K562 (cell line): ENCODE results near the gene SLC35G2. TPM values are rescaled to one million over a fixed set of nuclear protein-coding genes. Genes with fewer than 3 reads are reported as not detected.

Experiments used
- CBFB ChIP-seq: sonication (generic); formaldehyde crosslinking; IDR thresholded peaks from 2 replicates; pipeline ENCODE4 v1.4.0; 2020; ENCODE audit warnings: mild to moderate bottlenecking, missing genetic modification reagents
- CHD1 ChIP-seq: fragments of 200-600 bp; sonication (generic); IDR thresholded peaks from one replicate; pipeline ENCODE4 v1.6.1; 2012; ENCODE audit warnings: mild to moderate bottlenecking, moderate library complexity, low read length, inconsistent platforms
- HEY1 ChIP-seq: fragments of 250-450 bp; sonication (Bioruptor Pico); IDR thresholded peaks from 2 replicates; pipeline ENCODE4 v1.5.0; 2020; ENCODE audit warnings: mild to moderate bottlenecking, moderate library complexity, borderline replicate concordance
- MYC ChIP-seq, 2 experiments: fragments of 250-450 bp in 1 of 2; sonication (Bioruptor Pico) in 1 of 2; IDR thresholded peaks; 2 replicates each; pipeline versions ENCODE4 v1.5.1 to v1.6.1; 2012 to 2021; ENCODE audit warnings: low read depth in 2 of 2, borderline replicate concordance in 1 of 2, improper control_type of control experiment in 1 of 2, low read length in 1 of 2, mild to moderate bottlenecking in 1 of 2, moderate library complexity in 1 of 2
- NCOA2 ChIP-seq, 2 experiments: fragments of 450-650 bp; IDR thresholded peaks; 2 replicates each; pipeline ENCODE4 v1.6.1; 2018; ENCODE audit warnings: mild to moderate bottlenecking in 2 of 2, moderate library complexity in 1 of 2; ENCODE audit not compliant: partially characterized antibody in 2 of 2
- NR1H2 ChIP-seq: sonication (generic); formaldehyde crosslinking; IDR thresholded peaks from 2 replicates; pipeline ENCODE4 v1.4.0; 2020; ENCODE audit warnings: mild to moderate bottlenecking, missing genetic modification reagents
- PURB ChIP-seq: sonication (generic); formaldehyde crosslinking; IDR thresholded peaks from 2 replicates; pipeline ENCODE4 v1.9.0; 2021; ENCODE audit warnings: low read depth, mild to moderate bottlenecking, missing genetic modification reagents
- RBBP5 ChIP-seq: fragments of 200-600 bp; sonication (generic); IDR thresholded peaks from 2 replicates; pipeline ENCODE4 v1.6.1; 2012; ENCODE audit warnings: borderline replicate concordance, mild to moderate bottlenecking, low read length, control low read depth, inconsistent platforms; ENCODE audit not compliant: insufficient read depth, poor library complexity, severe bottlenecking
- SRSF9 ChIP-seq: fragments of 200-400 bp; formaldehyde crosslinking; IDR thresholded peaks from 2 replicates; pipeline ENCODE4 v1.6.1; 2017; ENCODE audit warnings: low read depth, low read length, borderline replicate concordance
- THAP12 ChIP-seq: fragments of 250-450 bp; sonication (Bioruptor Pico); IDR thresholded peaks from 2 replicates; pipeline ENCODE4 v1.9.0; 2021; ENCODE audit warnings: mild to moderate bottlenecking, inconsistent platforms
- ZC3H11A ChIP-seq: IDR thresholded peaks from 2 replicates; pipeline ENCODE4 v1.6.1; 2012; ENCODE audit warnings: low read depth, low read length, improper control_type of control experiment
- ZNF586 ChIP-seq: fragments of 450-650 bp; formaldehyde crosslinking; conservative IDR thresholded peaks from 2 replicates; pipeline ENCODE4 v1.4.0; 2020; ENCODE audit warnings: mild to moderate bottlenecking, moderate library complexity
- ZNF740 ChIP-seq, 3 experiments: fragments of 200-800 bp in 1 of 3; sonication (Bioruptor generic) in 1 of 3; sonication (generic) in 1 of 3; formaldehyde crosslinking in 1 of 3; IDR thresholded peaks; 2 replicates each; pipeline versions ENCODE4 v1.6.1 to v1.8.0; 2016 to 2022; ENCODE audit warnings: mild to moderate bottlenecking in 2 of 3, missing compliant biosample characterization in 2 of 3, missing genetic modification characterization in 2 of 3, missing genetic modification reagents in 1 of 3
- polyA plus RNA-seq, 8 experiments: library from polyadenylated mRNA; depleted of rRNA in 4 of 8; stranded (reverse) in 5 of 8; unstranded in 3 of 8; fragments of >200 nt; fragmentation: Nextera tagmentation in 2 of 8; fragmentation: Illumina TruSeq in 1 of 8; extraction: Ambion mirVana in 2 of 8; extraction: Trizol in 1 of 8; gene quantifications; 2 replicates each; pipeline versions ENCODE4 v1.2.1 to v1.2.3, GENCODE V29; 2011 to 2014; ENCODE audit warnings: inconsistent platforms in 1 of 8, missing spikeins in 1 of 8
- total RNA-seq, 7 experiments: library from RNA; depleted of rRNA in 6 of 7; stranded (reverse); fragments of >200 nt in 6 of 7; fragmentation: Illumina TruSeq in 2 of 7; extraction: Trizol in 2 of 7; gene quantifications; 2 replicates each; pipeline versions ENCODE4 v1.2.1 to v1.2.3, GENCODE V29; 2011 to 2021; ENCODE audit warnings: low replicate concordance in 1 of 7
- TF ChIP-seq, protein P1 (sequence below), 2 experiments: fragments of 150-350 bp in 1 of 2; IDR thresholded peaks; 2 replicates each; pipeline ENCODE4 v1.6.1; 2012 to 2016; ENCODE audit warnings: low read depth in 2 of 2, low read length in 2 of 2, mild to moderate bottlenecking in 1 of 2, moderate library complexity in 1 of 2
- TF ChIP-seq, protein P2 (sequence below): fragments of 250-450 bp; sonication (Bioruptor Pico); IDR thresholded peaks from 2 replicates; pipeline ENCODE4 v1.5.0; 2021; ENCODE audit warnings: mild to moderate bottlenecking, borderline replicate concordance

The SLC35G2 gene
- total and polyA plus RNA-seq, 9 of the 15 experiments (the other 6 are each of a cell fraction or from before 2014, with no cell fraction given): 2.6 to 5.9 (median 3.2) TPM

GRCh38 chr3:136838641-136839555 lies 20.0 kb downstream of the SLC35G2 start (continued):
- TF ChIP-seq NR1H2 (CRISPR knock-in tag): no peak
- no peak for TF ChIP-seq SRSF9
- TF ChIP-seq NCOA2 (IDR thresholded peaks at IDR 0.05; ENCODE audit: partially characterized antibody in 2 of 2): peak in 1 of 2 experiments; percentile 21
- no peak for TF ChIP-seq PURB (CRISPR knock-in tag)
- no peak for TF ChIP-seq ZNF586
- TF ChIP-seq, protein P1, sequence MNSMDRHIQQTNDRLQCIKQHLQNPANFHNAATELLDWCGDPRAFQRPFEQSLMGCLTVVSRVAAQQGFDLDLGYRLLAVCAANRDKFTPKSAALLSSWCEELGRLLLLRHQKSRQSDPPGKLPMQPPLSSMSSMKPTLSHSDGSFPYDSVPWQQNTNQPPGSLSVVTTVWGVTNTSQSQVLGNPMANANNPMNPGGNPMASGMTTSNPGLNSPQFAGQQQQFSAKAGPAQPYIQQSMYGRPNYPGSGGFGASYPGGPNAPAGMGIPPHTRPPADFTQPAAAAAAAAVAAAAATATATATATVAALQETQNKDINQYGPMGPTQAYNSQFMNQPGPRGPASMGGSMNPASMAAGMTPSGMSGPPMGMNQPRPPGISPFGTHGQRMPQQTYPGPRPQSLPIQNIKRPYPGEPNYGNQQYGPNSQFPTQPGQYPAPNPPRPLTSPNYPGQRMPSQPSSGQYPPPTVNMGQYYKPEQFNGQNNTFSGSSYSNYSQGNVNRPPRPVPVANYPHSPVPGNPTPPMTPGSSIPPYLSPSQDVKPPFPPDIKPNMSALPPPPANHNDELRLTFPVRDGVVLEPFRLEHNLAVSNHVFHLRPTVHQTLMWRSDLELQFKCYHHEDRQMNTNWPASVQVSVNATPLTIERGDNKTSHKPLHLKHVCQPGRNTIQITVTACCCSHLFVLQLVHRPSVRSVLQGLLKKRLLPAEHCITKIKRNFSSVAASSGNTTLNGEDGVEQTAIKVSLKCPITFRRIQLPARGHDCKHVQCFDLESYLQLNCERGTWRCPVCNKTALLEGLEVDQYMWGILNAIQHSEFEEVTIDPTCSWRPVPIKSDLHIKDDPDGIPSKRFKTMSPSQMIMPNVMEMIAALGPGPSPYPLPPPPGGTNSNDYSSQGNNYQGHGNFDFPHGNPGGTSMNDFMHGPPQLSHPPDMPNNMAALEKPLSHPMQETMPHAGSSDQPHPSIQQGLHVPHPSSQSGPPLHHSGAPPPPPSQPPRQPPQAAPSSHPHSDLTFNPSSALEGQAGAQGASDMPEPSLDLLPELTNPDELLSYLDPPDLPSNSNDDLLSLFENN (IDR thresholded peaks at IDR 0.05; ENCODE audit: low read depth in 2 of 2, low read length in 2 of 2): no peak
- no peak for TF ChIP-seq HEY1
- no peak for TF ChIP-seq ZNF740 (CRISPR knock-in tag; IDR thresholded peaks at IDR 0.05)
- no peak for TF ChIP-seq ZNF740 (tag; IDR thresholded peaks at IDR 0.05)
- TF ChIP-seq CBFB (CRISPR knock-in tag): no peak
- no peak for TF ChIP-seq RBBP5
- TF ChIP-seq, protein P2, sequence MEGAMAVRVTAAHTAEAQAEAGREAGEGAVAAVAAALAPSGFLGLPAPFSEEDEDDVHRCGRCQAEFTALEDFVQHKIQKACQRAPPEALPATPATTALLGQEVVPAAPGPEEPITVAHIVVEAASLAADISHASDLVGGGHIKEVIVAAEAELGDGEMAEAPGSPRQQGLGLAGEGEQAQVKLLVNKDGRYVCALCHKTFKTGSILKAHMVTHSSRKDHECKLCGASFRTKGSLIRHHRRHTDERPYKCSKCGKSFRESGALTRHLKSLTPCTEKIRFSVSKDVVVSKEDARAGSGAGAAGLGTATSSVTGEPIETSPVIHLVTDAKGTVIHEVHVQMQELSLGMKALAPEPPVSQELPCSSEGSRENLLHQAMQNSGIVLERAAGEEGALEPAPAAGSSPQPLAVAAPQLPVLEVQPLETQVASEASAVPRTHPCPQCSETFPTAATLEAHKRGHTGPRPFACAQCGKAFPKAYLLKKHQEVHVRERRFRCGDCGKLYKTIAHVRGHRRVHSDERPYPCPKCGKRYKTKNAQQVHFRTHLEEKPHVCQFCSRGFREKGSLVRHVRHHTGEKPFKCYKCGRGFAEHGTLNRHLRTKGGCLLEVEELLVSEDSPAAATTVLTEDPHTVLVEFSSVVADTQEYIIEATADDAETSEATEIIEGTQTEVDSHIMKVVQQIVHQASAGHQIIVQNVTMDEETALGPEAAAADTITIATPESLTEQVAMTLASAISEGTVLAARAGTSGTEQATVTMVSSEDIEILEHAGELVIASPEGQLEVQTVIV: no peak
- TF ChIP-seq THAP12 (CRISPR knock-in tag): no peak
- TF ChIP-seq CHD1: no peak
- TF ChIP-seq ZC3H11A: no peak
- no peak for TF ChIP-seq MYC (IDR thresholded peaks at IDR 0.05; ENCODE audit: low read depth, low read length)
- TF ChIP-seq MYC (CRISPR knock-in tag; IDR thresholded peaks at IDR 0.05; ENCODE audit: borderline replicate concordance, low read depth): no peak
